Measurements from ENCODE around the gene AGBL4. TPM values are rescaled to one million over a fixed set of nuclear protein-coding genes. Genes with fewer than 3 reads are reported as not detected.

The AGBL4 gene
- polyA plus RNA-seq, 1 experiment = not detected

GRCh38 chr1:49346767-49347349 is 676.9 kb downstream of the AGBL4 start:
- no peak for TF ChIP-seq CTCF (IDR thresholded peaks at IDR 0.05; ENCODE audit: low read depth, low read length)
- CTCF ChIA-PET = no interaction called here

GRCh38 chr1:49340576-49340975 is 683.2 kb downstream of the AGBL4 start:
- no peaks in the 10 kb centered on the region for H3K27me3 ChIP-seq (ENCODE audit: control insufficient read depth, insufficient read depth, low read length)
- H3K27ac ChIP-seq (ENCODE audit: low read depth, low read length) = no peak overlapping the region
- no peak for TF ChIP-seq CTCF (IDR thresholded peaks at IDR 0.05; ENCODE audit: low read depth, low read length)
- ChIA-PET POLR2A (no interaction called here), CTCF (no interaction called here)
- no peak overlapping the region for H3K4me3 ChIP-seq (ENCODE audit: low read depth, low read length)
- no peak for DNase-seq (ENCODE audit: low read depth, low spot score)
- H3K9me3 ChIP-seq (ENCODE audit: control insufficient read depth, insufficient read depth, low read length) = no peaks in the 10 kb centered on the region; the same call in 1 of the 2 replicates

More at GRCh38 chr1:49346767-49347349, 676.9 kb downstream of the AGBL4 start:
- Histone ChIP-seq H3K27me3 (ENCODE audit: control insufficient read depth, insufficient read depth, low read length) (no peaks in the 10 kb centered on the region), H3K9me3 (ENCODE audit: control insufficient read depth, insufficient read depth, low read length) (peaks cover 8% of the 10 kb centered on the region), H3K4me3 (ENCODE audit: low read depth, low read length) (no peak overlapping the region), H3K27ac (ENCODE audit: low read depth, low read length) (no peak overlapping the region)
- POLR2A ChIA-PET = no interaction called here
- DNase-seq (ENCODE audit: low read depth, low spot score) = no peak

GRCh38 chr1:49339043-49339442 is 684.7 kb downstream of the AGBL4 start:
- no peaks in the 10 kb centered on the region for H3K27me3 ChIP-seq (ENCODE audit: control insufficient read depth, insufficient read depth, low read length)
- H3K27ac ChIP-seq (ENCODE audit: low read depth, low read length) = no peak overlapping the region
- H3K9me3 ChIP-seq (ENCODE audit: control insufficient read depth, insufficient read depth, low read length) = no peaks in the 10 kb centered on the region; the same call in 1 of the 2 replicates
- H3K4me3 ChIP-seq (ENCODE audit: low read depth, low read length) = no peak overlapping the region
- ChIA-PET POLR2A (no interaction called here), CTCF (no interaction called here)
- TF ChIP-seq CTCF (IDR thresholded peaks at IDR 0.05; ENCODE audit: low read depth, low read length) = no peak
- no peak for DNase-seq (ENCODE audit: low read depth, low spot score)

- TF ChIP-seq CTCF (IDR thresholded peaks at IDR 0.05; ENCODE audit: low read depth, low read length) = no peak
- ChIA-PET POLR2A (no interaction called here), CTCF (no interaction called here)
- Histone ChIP-seq H3K4me3 (ENCODE audit: low read depth, low read length) (no peak overlapping the region), H3K9me3 (ENCODE audit: control insufficient read depth, insufficient read depth, low read length) (no peaks in the 10 kb centered on the region; the same call in 1 of the 2 replicates), H3K27me3 (ENCODE audit: control insufficient read depth, insufficient read depth, low read length) (no peaks in the 10 kb centered on the region), H3K27ac (ENCODE audit: low read depth, low read length) (no peak overlapping the region)
- DNase-seq (ENCODE audit: low read depth, low spot score) = no peak
Measured at GRCh38 chr1:49337251-49337650, 686.5 kb downstream of the AGBL4 start.

- Histone ChIP-seq H3K27ac (ENCODE audit: low read depth, low read length) (no peak overlapping the region), H3K4me3 (ENCODE audit: low read depth, low read length) (no peak overlapping the region), H3K27me3 (ENCODE audit: control insufficient read depth, insufficient read depth, low read length) (no peaks in the 10 kb centered on the region), H3K9me3 (ENCODE audit: control insufficient read depth, insufficient read depth, low read length) (peaks cover 14% of the 10 kb centered on the region)
- ChIA-PET POLR2A (no interaction called here), CTCF (no interaction called here)
- no peak for TF ChIP-seq CTCF (IDR thresholded peaks at IDR 0.05; ENCODE audit: low read depth, low read length)
- no peak for DNase-seq (ENCODE audit: low read depth, low spot score)
Measured at GRCh38 chr1:49333906-49334305, 689.8 kb downstream of the AGBL4 start.

Measured in AG04450 (cell line).